ACC112 (cell line): ENCODE measurements around the gene TUBGCP6.

ENCODE experiments used
- H2AFZ ChIP-seq: fragments of 200-600 bp; sonication (generic); one replicate; pipeline ENCODE4 v1.6.0; 2017; ENCODE audit warnings: antibody characterized with exemption, low read length; ENCODE audit not compliant: unreplicated experiment
- H3K27ac ChIP-seq: fragments of 200-600 bp; sonication (generic); 2 replicates; pipeline ENCODE4 v1.5.1; 2014; ENCODE audit warnings: low read depth, mild to moderate bottlenecking, antibody characterized with exemption, low read length, moderate library complexity
- H3K27me3 ChIP-seq: fragments of 200-600 bp; sonication (generic); 2 replicates; pipeline ENCODE4 v1.6.1; 2014; ENCODE audit warnings: mild to moderate bottlenecking, antibody characterized with exemption, low read length, moderate library complexity, mixed read lengths; ENCODE audit not compliant: insufficient read depth
- H3K36me3 ChIP-seq: fragments of 200-600 bp; sonication (generic); 2 replicates; pipeline ENCODE4 v1.6.1; 2016; ENCODE audit warnings: mild to moderate bottlenecking, antibody characterized with exemption, low read length, moderate library complexity, mixed read lengths; ENCODE audit not compliant: insufficient read depth
- H3K4me1 ChIP-seq: fragments of 200-600 bp; sonication (generic); one replicate; pipeline ENCODE4 v1.6.1; 2016; ENCODE audit warnings: low read length, mixed read lengths; ENCODE audit not compliant: insufficient read depth, unreplicated experiment, control insufficient read depth
- H3K4me3 ChIP-seq: fragments of 200-600 bp; sonication (generic); 2 replicates; pipeline ENCODE4 v1.5.1; 2014; ENCODE audit warnings: mild to moderate bottlenecking, low read depth, low read length
- H3K79me2 ChIP-seq: fragments of 200-600 bp; sonication (generic); one replicate; pipeline ENCODE4 v1.6.0; 2016; ENCODE audit warnings: low read length; ENCODE audit not compliant: control insufficient read depth, unreplicated experiment, insufficient read depth

TUBGCP6 gene

GRCh38 chr22:50244420-50245213, at the start of gene TUBGCP6:
Gene TUBGCP6 (minus strand): TSS chr22:50245023. CDS start chr22:50244459, 564 bp downstream.
- no peaks in the 10 kb centered on the region for H3K4me1 ChIP-seq
- H3K36me3 ChIP-seq, result no peaks in the 10 kb centered on the region
- H3K79me2 ChIP-seq, result peaks cover 39% of the 10 kb centered on the region
- peak within 1 kb of the TSS; percentile 97 for H3K4me3 ChIP-seq
- peak within 1 kb of the TSS; percentile 67 for H3K27ac ChIP-seq
- H2AFZ ChIP-seq, result peak within 1 kb of the TSS; percentile 88
- H3K27me3 ChIP-seq, result no peaks in the 10 kb centered on the region

- no peaks in the 10 kb centered on the region for H3K36me3 ChIP-seq
- H3K27me3 ChIP-seq, result no peaks in the 10 kb centered on the region
- no peak overlapping the region for H2AFZ ChIP-seq
- H3K4me3 ChIP-seq, result peak overlapping the region; percentile 60; the same call in 1 of the 2 replicates
- peaks cover 28% of the 10 kb centered on the region for H3K4me1 ChIP-seq
- peaks cover 62% of the 10 kb centered on the region for H3K79me2 ChIP-seq
- peak overlapping the region; percentile 69 for H3K27ac ChIP-seq
Observed at GRCh38 chr22:50294319-50294656, 49.5 kb upstream of the TUBGCP6 start.

- Histone ChIP-seq H3K4me3 (peak overlapping the region; percentile 60), H3K27me3 (no peaks in the 10 kb centered on the region), H2AFZ (no peak overlapping the region), H3K27ac (peak overlapping the region; percentile 69), H3K36me3 (no peaks in the 10 kb centered on the region), H3K4me1 (peaks cover 28% of the 10 kb centered on the region), H3K79me2 (peaks cover 59% of the 10 kb centered on the region)
Observed at GRCh38 chr22:50293441-50294318, 48.9 kb upstream of the TUBGCP6 start.

GRCh38 chr22:50292643-50293440, 48.0 kb upstream of the TUBGCP6 start:
- no peak overlapping the region for H2AFZ ChIP-seq
- no peaks in the 10 kb centered on the region for H3K36me3 ChIP-seq
- peak overlapping the region; percentile 60; the same call in 1 of the 2 replicates for H3K4me3 ChIP-seq
- H3K27me3 ChIP-seq, result no peaks in the 10 kb centered on the region
- peaks cover 54% of the 10 kb centered on the region for H3K79me2 ChIP-seq
- peaks cover 28% of the 10 kb centered on the region for H3K4me1 ChIP-seq
- H3K27ac ChIP-seq, result peak overlapping the region; percentile 69

- Histone ChIP-seq H3K27me3 (no peaks in the 10 kb centered on the region), H3K79me2 (peaks cover 35% of the 10 kb centered on the region), H3K36me3 (no peaks in the 10 kb centered on the region), H3K4me3 (no peak overlapping the region), H3K4me1 (peaks cover 21% of the 10 kb centered on the region), H2AFZ (no peak overlapping the region), H3K27ac (no peak overlapping the region)
Observed at GRCh38 chr22:50289942-50290630, 45.3 kb upstream of the TUBGCP6 start.

GRCh38 chr22:50289151-50289941, 44.5 kb upstream of the TUBGCP6 start:
- H3K79me2 ChIP-seq, result peaks cover 33% of the 10 kb centered on the region
- H3K27me3 ChIP-seq, result no peaks in the 10 kb centered on the region
- H3K36me3 ChIP-seq, result no peaks in the 10 kb centered on the region
- no peak overlapping the region for H3K27ac ChIP-seq
- H3K4me1 ChIP-seq, result peaks cover 18% of the 10 kb centered on the region
- H3K4me3 ChIP-seq, result no peak overlapping the region
- H2AFZ ChIP-seq, result no peak overlapping the region

GRCh38 chr22:50287731-50288130, 42.9 kb upstream of the TUBGCP6 start:
- Histone ChIP-seq H2AFZ (no peak overlapping the region), H3K4me1 (peaks cover 6% of the 10 kb centered on the region), H3K27me3 (no peaks in the 10 kb centered on the region), H3K4me3 (no peak overlapping the region), H3K79me2 (peaks cover 27% of the 10 kb centered on the region), H3K36me3 (no peaks in the 10 kb centered on the region), H3K27ac (no peak overlapping the region)

- Histone ChIP-seq H3K4me3 (no peak overlapping the region), H3K79me2 (peaks cover 20% of the 10 kb centered on the region), H3K36me3 (0 out of 2 replicates have a peak, but pooled peaks cover 2% of the 10 kb centered on the region)
Observed at GRCh38 chr22:50286701-50287318, 42.0 kb upstream of the TUBGCP6 start.

GRCh38 chr22:50286275-50286674, 41.5 kb upstream of the TUBGCP6 start:
- Histone ChIP-seq H3K79me2 (peaks cover 15% of the 10 kb centered on the region), H2AFZ (no peak overlapping the region), H3K4me1 (peaks cover 10% of the 10 kb centered on the region), H3K4me3 (no peak overlapping the region), H3K27me3 (no peaks in the 10 kb centered on the region), H3K27ac (no peak overlapping the region), H3K36me3 (peaks cover 6% of the 10 kb centered on the region; the same call in 1 of the 2 replicates)

More at GRCh38 chr22:50286701-50287318, 42.0 kb upstream of the TUBGCP6 start:
- Histone ChIP-seq H3K27ac (no peak overlapping the region), H3K27me3 (no peaks in the 10 kb centered on the region), H3K4me1 (peaks cover 10% of the 10 kb centered on the region), H2AFZ (no peak overlapping the region)
